ENCODE results near the gene GFPT2. TPM values are rescaled to one million over a fixed set of nuclear protein-coding genes. Genes with fewer than 3 reads are reported as not detected.

Gene GFPT2
- total and polyA plus RNA-seq, 11 donors = 3.7 to 33.9 (median 8.5) TPM

DNA sequence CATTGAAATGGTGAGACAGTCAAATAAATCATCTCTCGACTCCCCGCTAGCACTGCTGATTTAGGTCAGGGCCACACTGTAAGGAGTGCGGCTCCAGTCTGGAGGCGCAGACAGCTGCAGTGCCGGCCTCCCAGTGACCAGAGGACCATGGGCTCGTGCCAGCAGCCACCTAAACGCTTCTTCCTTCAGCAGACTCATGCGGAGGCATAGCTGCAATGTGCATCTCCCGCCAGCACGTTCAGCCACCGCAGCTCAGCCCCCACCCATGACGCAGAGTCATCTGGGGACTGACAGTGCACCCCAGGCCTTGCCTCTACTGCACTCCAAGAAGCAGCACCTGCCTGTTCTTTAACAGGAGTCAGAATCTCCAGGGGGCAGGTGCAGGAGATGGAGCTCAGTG, 47.7 kb downstream of the GFPT2 start:
- H3K9me3 ChIP-seq = no peaks in the 10 kb centered on the region
- H3K27me3 ChIP-seq = no peaks in the 10 kb centered on the region
- intact Hi-C loops (cut with DNase I) = no loop called here
- ATAC-seq (no peak), DNase-seq (no peak)
- TF ChIP-seq, protein P1, sequence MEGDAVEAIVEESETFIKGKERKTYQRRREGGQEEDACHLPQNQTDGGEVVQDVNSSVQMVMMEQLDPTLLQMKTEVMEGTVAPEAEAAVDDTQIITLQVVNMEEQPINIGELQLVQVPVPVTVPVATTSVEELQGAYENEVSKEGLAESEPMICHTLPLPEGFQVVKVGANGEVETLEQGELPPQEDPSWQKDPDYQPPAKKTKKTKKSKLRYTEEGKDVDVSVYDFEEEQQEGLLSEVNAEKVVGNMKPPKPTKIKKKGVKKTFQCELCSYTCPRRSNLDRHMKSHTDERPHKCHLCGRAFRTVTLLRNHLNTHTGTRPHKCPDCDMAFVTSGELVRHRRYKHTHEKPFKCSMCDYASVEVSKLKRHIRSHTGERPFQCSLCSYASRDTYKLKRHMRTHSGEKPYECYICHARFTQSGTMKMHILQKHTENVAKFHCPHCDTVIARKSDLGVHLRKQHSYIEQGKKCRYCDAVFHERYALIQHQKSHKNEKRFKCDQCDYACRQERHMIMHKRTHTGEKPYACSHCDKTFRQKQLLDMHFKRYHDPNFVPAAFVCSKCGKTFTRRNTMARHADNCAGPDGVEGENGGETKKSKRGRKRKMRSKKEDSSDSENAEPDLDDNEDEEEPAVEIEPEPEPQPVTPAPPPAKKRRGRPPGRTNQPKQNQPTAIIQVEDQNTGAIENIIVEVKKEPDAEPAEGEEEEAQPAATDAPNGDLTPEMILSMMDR (IDR thresholded peaks at IDR 0.05) = no peak
- no peak for TF ChIP-seq POLR2A (IDR thresholded peaks at IDR 0.05)
- H3K36me3 ChIP-seq = peaks cover 0 to 30% (median 0%) of the 10 kb centered on the region in 9 donors
- H3K4me3 ChIP-seq = no peak overlapping the region
- H3K27ac ChIP-seq = no peak overlapping the region
- H3K4me1 ChIP-seq = no peaks in the 10 kb centered on the region
- 86 to 90% (median 88%) methylated on average over 12 of the region's 12 CpGs for WGBS, 4 donors

DNA sequence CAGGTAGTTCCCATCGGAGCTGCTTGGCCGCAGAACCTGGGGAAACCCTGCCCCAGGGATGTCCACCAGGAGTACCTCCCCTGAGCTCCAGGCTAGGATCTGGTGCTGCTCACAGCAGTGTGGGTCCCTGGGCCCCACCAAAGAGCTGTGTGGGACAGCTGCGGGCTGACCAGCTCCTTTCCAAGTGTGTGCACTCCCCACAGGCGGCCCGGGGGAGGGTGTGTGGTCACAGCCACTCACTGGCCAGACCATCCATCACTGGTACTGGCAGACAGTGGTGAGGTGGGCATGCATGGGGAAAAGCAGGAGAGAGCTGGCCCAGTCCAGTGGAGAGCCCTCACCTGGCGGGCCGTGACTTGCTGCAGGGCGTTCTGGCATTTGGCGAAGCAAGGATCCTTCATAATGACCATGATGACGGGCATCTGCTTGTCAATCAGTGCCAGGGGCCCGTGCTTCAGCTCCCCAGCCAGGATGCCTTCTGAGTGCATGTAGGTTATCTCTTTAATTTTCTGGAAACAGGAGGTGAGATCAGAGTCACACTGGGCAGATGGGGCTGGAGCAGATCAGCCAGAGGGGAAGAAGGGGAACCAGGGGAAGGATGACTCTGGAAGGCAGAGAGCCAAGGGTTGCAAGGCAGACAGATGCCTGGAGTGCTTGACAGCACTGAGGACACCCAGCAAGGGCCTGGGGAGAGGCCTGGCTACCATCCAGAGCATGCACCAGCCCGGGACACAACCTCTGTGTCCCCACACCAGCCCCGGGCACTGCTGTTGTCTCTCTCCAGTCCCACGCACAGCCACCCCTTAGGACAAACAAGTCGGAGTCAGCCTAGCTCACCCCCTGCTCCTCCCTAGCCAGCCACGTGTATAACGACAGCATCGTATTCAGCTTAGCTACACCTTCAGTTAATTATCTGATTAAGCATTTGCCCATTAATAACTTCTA, 48.4 kb downstream of the GFPT2 start:
- intact Hi-C loops (cut with DNase I) = no loop called here
- peak in 1 of 4 donors; percentile 30 for ATAC-seq
- H3K4me1 ChIP-seq = no peaks in the 10 kb centered on the region
- H3K36me3 ChIP-seq = peaks cover 0 to 30% (median 0%) of the 10 kb centered on the region in 9 donors
- no peak for DNase-seq
- no peaks in the 10 kb centered on the region for H3K27me3 ChIP-seq
- no peak overlapping the region for H3K4me3 ChIP-seq
- TF ChIP-seq POLR2A (IDR thresholded peaks at IDR 0.05) = no peak
- TF ChIP-seq, protein P1 (IDR thresholded peaks at IDR 0.05) = no peak
- H3K9me3 ChIP-seq = no peaks in the 10 kb centered on the region
- WGBS, 4 donors = 80 to 81% (median 81%) methylated on average over 14 to 18 of the region's 18 CpGs
- no peak overlapping the region for H3K27ac ChIP-seq

DNA sequence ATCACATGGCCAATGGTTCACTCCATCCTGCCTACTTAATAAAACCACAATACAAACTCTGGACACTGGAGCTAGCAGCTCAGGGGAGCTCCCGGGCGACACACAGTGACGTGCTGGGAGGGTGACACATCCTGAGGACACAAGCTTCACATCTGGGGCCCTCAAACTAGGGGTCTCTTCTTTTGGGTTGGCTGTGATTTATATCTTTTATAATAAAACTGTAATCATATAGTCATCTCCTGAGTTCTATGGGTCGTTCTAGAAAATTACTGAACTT, 49.2 kb downstream of the GFPT2 start:
- intact Hi-C loops (cut with DNase I) = no loop called here
- ATAC-seq = no peak
- Histone ChIP-seq H3K36me3 (peaks cover 0 to 30% (median 0%) of the 10 kb centered on the region in 9 donors), H3K4me3 (no peak overlapping the region), H3K9me3 (no peaks in the 10 kb centered on the region), H3K27ac (no peak overlapping the region), H3K27me3 (no peaks in the 10 kb centered on the region), H3K4me1 (no peaks in the 10 kb centered on the region)
- 84 to 93% (median 92%) methylated on average over 4 of the region's 4 CpGs for WGBS, 4 donors
- no peak for DNase-seq
- TF ChIP-seq, protein P1 (IDR thresholded peaks at IDR 0.05) = no peak
- no peak for TF ChIP-seq POLR2A (IDR thresholded peaks at IDR 0.05)

DNA sequence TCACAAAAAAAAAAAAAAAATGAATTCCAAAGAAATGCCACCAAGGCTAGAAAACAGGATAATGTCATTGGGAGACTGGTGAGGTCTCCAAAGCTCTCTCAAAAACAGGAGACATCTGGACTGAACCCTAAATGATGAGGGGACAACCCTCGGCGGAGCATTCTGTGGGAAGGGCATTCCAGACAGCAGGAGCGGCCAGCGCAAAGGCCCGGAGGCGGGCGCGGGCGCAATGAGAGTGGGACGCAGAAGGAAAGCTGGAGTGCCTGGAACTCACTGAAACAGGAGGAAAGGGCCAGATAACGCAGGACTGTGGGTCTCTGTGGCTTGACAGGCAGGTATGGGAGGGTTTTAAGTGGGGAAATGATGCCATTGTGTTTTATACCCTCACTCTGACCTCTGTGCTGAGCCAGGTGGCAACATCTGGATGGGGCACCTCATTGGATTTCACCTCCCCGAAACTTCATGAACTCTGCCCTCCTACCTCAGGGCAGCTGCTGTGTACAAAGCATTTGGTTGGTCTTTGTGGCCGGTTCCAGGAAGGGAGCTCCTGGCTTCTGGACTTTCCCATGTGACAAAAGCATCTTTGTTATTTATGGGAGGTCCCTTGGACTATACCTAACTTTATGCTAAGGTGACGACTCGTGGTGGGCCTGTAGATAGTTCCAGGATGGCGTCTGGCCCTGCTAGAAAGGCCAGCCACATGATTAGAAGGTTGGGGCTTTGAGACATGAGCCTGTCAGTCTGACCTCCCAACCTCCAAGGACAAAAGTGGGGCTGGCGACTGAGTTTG, 49.7 kb downstream of the GFPT2 start:
- TF ChIP-seq, protein P1 (IDR thresholded peaks at IDR 0.05) = no peak
- TF ChIP-seq POLR2A (IDR thresholded peaks at IDR 0.05) = no peak
- H3K27me3 ChIP-seq = no peaks in the 10 kb centered on the region
- H3K4me1 ChIP-seq = no peaks in the 10 kb centered on the region
- WGBS, 4 donors = 81 to 88% (median 86%) methylated on average over 17 of the region's 17 CpGs
- intact Hi-C loops (cut with DNase I) = no loop called here
- no peak overlapping the region for H3K27ac ChIP-seq
- DNase-seq (no peak), ATAC-seq (no peak)
- peaks cover 0 to 30% (median 0%) of the 10 kb centered on the region in 9 donors for H3K36me3 ChIP-seq
- H3K4me3 ChIP-seq = no peak overlapping the region
- no peaks in the 10 kb centered on the region for H3K9me3 ChIP-seq
